ENCODE measurements around the gene PIWIL1. TPM values are rescaled to one million over a fixed set of nuclear protein-coding genes. Genes with fewer than 3 reads are reported as not detected.

Gene PIWIL1
- total and polyA plus RNA-seq, 2 experiments from 2014 or later = not detected

- TF ChIP-seq EZH2 (IDR thresholded peaks at IDR 0.05; ENCODE audit: low read depth, unreplicated experiment) (no peak), ZNF331 (CRISPR knock-in tag; IDR thresholded peaks at IDR 0.05; ENCODE audit: low read depth) (no peak), ZNF114 (CRISPR knock-in tag; IDR thresholded peaks at IDR 0.05) (no peak), EZH2phosphoT487 (IDR thresholded peaks at IDR 0.05; ENCODE audit: unreplicated experiment) (no peak), CREB1 (CRISPR knock-in tag; IDR thresholded peaks at IDR 0.05; ENCODE audit: low read depth) (no peak), REST (IDR thresholded peaks at IDR 0.05; ENCODE audit: unreplicated experiment) (no peak)
Measured at GRCh38 chr12:130336723-130337487, 782 bp upstream of the PIWIL1 start (continued).

- Histone ChIP-seq H3K36me3 (ENCODE audit: insufficient read depth) (no peaks in the 10 kb centered on the region), H3K4me3 (no peak overlapping the region), H4K20me1 (replicated peaks; ENCODE audit: insufficient read depth) (no peaks in the 10 kb centered on the region), H3K27ac (ENCODE audit: low read depth) (no peak overlapping the region), H3K27me3 (ENCODE audit: insufficient read depth) (no peaks in the 10 kb centered on the region), H3K4me2 (no peak overlapping the region), H3K79me2 (replicated peaks; ENCODE audit: insufficient read depth) (no peaks in the 10 kb centered on the region), H3F3A (replicated peaks; ENCODE audit: low read depth) (no peaks in the 10 kb centered on the region), H3K4me1 (ENCODE audit: insufficient read depth) (no peaks in the 10 kb centered on the region), H2AFZ (no peak overlapping the region), H3K9me2 (ENCODE audit: insufficient read depth) (no peaks in the 10 kb centered on the region)
- no peak overlapping the region for H3K27ac Mint-ChIP-seq
- no peak for ATAC-seq
- H3K27me3 Mint-ChIP-seq (ENCODE audit: insufficient read depth, low read depth, poor library complexity) = peaks cover 5% of the 10 kb centered on the region
- H3K36me3 Mint-ChIP-seq (ENCODE audit: low read depth) = peaks cover 42% of the 10 kb centered on the region
- no peak overlapping the region for H3K4me3 Mint-ChIP-seq
- H3K9me3 Mint-ChIP-seq = peaks cover 80% of the 10 kb centered on the region
- no peaks in the 10 kb centered on the region for H3K4me1 Mint-ChIP-seq
- DNase-seq (ENCODE audit: low spot score) = no peak
- TF ChIP-seq ZNF331 (CRISPR knock-in tag; IDR thresholded peaks at IDR 0.05; ENCODE audit: low read depth) (no peak), POLR2AphosphoS5 (IDR thresholded peaks at IDR 0.05; ENCODE audit: low read depth) (no peak), CTCF (conservative IDR thresholded peaks at IDR 0.05; ENCODE audit: low read depth in 2 of 2) (no peak), NANOG (IDR thresholded peaks at IDR 0.05; ENCODE audit: borderline replicate concordance) (no peak), CREB1 (CRISPR knock-in tag; IDR thresholded peaks at IDR 0.05; ENCODE audit: low read depth) (no peak), EZH2 (IDR thresholded peaks at IDR 0.05; ENCODE audit: low read depth, unreplicated experiment) (no peak), ZNF462 (CRISPR knock-in tag; IDR thresholded peaks at IDR 0.05) (no peak), JUNB (IDR thresholded peaks at IDR 0.05; ENCODE audit: unreplicated experiment) (no peak), EZH2phosphoT487 (IDR thresholded peaks at IDR 0.05; ENCODE audit: unreplicated experiment) (no peak), ZNF114 (CRISPR knock-in tag; IDR thresholded peaks at IDR 0.05) (no peak)
Measured at GRCh38 chr12:130338794-130339601, 1.3 kb downstream of the PIWIL1 start.
